HG03354 (cell line): ENCODE results near the gene GALNT9.
"Not testable (repeated sequence)": the region's sequence is repeated elsewhere in the genome, so short reads cannot be mapped to it uniquely, and the experiment has no call there.

Experiments
- ATAC-seq: cut with Tn5 transposase; IDR thresholded peaks from one replicate; pipeline ENCODE4 v1.9.1; 2021; ENCODE audit warnings: mild to moderate bottlenecking; ENCODE audit not compliant: unreplicated experiment, poor library complexity, severe bottlenecking

The GALNT9 gene

GRCh38 chr12:132271755-132272092 is 57.7 kb downstream of the GALNT9 start:
- ATAC-seq, result no peak

- no peak for ATAC-seq
Measured at GRCh38 chr12:132270969-132271754, 58.2 kb downstream of the GALNT9 start.

DNA sequence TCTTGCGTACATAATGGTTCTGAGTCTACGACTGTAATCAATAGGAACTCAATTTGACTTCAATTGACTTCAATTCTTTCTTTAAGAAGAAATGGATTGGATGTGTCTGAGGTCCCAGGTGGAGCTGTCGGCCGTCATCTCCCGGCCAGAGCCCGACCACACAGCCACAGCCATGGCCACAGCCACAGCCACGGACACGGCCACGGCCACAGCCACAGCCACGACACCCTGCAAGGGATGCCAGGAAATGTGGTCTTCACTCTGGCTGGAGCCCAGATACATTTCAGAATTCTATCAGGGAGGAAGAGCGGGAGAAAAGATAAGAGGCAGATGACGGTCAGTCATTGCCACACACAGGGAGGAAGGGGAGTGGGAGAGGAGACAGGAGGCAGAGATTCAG is 58.9 kb downstream of the GALNT9 start:
- no peak for ATAC-seq

DNA sequence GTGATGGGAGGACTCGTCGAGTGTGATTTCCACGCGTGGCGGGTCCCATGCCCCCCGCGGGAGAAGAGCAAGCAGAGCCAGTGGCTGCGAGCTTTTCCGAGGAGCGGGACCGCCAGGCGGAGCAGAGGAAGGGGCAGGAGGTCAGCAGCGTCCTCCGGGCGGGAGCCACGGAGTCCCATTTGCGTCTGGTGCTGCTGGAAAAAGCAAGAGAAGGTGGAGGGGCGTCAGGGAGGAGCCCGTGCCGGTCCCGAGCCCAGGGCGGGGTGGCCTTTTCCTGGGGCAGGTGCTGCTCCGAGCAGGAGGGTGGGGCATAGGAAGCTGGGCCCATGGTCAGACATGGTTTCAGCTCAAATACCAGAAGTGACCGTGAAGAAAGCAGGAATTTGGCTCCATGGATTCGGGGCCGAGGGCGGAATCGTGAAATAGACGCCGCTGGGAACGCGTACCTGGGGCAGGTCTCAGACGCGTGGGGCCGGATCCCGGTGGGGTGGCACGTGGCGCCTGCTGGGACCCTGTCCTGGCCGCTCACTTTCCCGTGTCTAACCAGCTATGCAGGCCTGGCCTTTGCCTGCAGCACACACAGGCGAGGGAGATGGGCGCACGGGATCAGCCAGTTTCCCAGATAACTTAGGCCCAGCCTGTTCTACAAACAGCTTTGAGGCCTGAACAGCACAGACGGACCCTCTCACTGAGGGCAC is 60.0 kb downstream of the GALNT9 start:
- no peak for ATAC-seq

DNA sequence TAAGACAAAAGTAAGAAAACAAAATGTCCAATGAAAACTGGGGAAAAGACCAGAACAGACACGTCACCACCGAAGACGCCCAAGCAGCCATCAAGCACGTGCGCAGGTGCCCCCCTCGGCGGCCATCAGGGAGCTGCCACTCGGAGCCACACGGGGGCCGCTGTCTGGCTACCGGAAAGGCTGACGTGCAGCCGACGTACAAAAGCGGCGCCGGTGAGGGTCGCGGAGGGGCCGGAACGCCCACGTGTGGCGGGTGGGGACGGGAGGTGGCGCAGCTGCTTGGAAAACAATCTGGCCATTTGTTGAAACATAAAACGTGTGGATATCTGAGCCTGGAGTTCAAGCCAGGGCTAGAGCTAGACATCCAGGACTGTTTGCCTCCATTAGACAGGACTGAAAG is 60.7 kb downstream of the GALNT9 start:
- ATAC-seq, result no peak

- no peak for ATAC-seq
Measured at GRCh38 chr12:132267873-132268272, 61.5 kb downstream of the GALNT9 start.

DNA sequence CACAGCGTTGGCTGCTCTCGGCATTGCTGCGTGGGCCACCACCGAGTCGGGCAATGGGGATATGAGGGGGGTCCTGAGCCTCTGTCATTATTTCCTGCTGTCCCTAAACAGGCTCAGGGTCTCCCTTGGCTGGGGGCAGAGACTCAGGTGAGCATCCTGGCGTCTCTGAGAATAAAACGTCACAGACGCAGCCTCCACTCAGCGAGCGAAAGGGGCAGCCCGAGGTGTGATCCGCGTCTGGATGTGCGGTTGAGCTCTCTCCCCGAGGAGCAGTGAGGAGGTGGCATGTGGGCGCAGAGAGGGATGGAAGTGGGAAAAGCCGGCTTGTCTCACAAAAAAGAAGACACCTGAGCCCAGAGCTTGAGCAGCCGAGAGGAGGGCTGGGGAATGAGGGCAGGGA is 62.6 kb downstream of the GALNT9 start:
- no peak for ATAC-seq

GRCh38 chr12:132266370-132266769 is 63.0 kb downstream of the GALNT9 start:
- ATAC-seq, result no peak

DNA sequence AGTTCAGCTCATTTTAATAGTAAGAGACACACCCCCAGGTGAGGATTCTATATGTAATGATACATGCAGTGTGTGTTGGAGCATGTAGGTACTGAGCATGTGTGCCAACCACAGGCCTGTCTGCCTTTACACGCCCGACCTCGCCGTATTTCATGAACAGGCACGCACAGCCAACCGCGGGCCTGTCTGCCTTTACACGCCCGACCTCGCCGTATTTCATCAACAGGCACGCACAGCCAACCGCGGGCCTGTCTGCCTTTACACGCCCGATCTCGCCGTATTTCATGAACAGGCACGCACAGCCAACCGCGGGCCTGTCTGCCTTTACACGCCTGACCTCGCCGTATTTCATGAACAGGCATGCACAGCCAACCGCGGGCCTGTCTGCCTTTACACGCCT is 63.6 kb downstream of the GALNT9 start:
- ATAC-seq, result not testable (repeated sequence)

- no peak for ATAC-seq
Measured at GRCh38 chr12:132265056-132265800, 64.2 kb downstream of the GALNT9 start.

DNA sequence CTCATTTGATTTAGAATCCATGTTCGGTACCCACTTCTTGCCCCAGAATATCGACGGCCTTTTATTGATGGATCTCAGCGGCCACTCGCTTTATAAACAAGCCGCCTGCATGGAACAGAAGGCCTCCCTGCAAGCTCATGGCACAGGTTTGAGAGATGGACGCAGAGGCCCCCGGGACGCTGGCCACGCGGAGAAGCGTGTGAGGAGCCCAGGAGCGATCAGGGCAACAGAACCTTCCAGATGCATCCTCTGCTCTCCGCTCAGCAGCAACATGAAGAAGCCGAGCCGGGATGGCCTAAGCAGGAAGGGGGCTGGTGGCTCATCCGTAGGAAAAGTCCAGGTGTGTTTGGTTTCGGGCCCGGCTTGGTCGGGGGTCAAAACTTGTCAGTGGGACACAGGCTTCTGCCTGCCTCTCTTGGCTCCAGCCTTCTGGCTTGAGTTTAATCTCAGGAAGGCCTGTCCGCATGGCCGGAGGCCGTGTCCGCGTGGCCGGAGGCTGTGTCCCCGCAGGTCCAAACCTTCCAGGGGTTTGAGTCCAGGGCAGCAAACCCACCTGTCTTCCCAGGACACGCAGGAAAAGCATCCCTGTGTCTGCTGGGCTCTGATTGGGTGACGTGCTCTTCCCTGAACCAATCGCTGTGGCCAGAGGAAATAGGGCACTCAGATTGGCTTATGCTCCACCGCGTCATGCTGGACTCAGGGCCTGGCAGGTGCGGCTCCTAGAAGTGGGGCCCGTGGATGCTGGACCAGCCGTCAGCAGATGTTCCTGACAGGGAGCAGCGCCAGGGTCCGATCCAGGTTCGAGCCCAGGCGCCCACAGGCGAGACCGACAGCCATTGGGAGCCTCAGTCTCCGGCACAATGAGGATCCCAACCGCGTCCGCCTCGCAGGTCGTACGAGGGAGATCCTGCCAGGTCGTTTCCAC is 65.0 kb downstream of the GALNT9 start:
- no peak for ATAC-seq

DNA sequence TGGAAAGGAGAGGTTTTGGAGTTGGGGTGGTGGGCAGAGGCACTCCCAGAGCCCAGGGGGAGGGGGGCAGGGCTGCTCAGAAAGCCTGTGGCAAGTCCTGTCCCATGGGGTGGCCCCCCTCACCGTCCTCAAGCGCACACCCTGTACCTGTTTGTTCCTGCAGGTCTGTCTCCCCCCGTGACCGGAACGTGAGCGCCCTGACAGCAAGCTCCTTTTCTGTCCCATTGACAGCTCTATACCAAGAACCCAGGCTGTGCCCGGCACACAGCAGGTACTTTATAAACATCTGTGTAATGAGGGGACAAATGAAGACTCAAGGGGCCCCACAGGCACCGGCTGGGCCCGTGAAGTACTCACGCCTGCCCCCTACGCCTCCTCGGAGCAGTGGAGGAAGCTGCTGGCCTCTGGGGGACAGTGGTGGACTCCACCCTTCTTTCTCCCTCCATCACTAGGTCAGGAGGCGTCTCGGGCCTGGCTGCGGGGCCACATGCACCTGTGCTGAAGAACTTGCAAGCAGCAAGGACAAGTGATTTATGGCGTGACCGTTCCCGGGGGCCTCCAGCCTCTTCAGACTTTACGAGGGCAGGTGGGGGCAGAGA is 65.8 kb downstream of the GALNT9 start:
- ATAC-seq, result no peak

- ATAC-seq, result no peak
Measured at GRCh38 chr12:132263061-132263360, 66.4 kb downstream of the GALNT9 start.

- no peak for ATAC-seq
Measured at GRCh38 chr12:132262256-132263060, 66.9 kb downstream of the GALNT9 start.

GRCh38 chr12:132261328-132262138 is 67.9 kb downstream of the GALNT9 start:
- no peak for ATAC-seq

DNA sequence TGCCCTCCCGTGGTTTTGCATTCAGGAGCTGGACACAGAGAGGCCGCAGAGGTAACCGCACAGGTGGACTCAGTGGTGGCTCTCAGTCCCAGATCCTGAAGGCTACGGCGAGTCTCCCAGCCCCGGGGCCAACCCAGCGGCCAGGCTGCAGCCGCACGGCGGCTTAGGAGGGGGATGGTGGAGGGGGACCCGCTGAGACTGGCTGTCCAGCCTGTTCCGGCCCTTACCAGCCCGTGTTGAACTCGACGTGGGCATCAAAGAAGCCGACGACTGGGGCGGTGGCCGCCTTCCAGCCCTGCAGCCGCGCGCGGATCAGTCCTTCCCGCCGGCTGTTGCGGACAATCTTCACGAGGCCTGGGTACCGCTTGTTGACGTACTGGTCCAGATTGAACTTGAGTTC is 68.7 kb downstream of the GALNT9 start:
- no peak for ATAC-seq

DNA sequence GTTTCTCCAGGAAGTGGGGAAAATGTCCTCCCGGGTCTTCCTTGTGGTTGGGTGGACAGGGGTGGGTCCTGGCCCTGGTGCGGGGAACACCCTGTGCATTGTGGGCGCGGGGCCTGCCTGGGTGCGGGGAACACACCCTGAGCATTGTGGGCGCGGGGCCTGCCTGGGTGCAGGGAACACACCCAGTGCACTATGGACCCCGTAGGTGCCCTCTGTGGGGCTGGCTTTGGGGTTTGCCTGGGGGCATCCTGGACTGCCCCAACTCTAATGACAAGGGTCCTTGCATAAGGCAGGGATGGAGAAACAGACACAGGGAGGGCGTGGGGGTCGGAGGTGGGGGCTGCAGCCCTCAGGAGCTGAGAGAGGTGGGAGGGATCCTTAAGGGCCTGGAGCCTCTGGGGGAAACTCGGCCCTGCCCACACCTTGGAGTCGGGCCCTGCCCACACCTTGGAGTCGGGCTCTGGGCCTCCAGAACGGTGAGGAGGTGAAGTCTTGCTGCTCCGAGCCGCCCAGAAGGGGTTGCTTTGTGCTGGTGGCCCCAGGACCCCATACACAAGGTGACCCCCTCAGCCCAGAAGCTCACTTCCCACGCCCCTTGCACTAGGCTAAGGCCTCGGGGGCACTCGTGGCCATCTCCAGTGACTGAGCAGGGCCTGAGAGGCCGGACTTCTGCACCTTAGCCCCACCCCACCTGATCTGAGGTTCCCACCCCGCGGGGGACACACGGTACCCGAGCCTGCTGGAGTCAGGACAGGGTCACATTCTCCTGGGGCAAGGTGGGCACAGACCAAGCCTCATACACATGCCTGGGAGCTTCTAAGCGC is 69.3 kb downstream of the GALNT9 start:
- ATAC-seq, result no peak
